ENCODE results near the gene PIEZO2.

Gene PIEZO2

DNA sequence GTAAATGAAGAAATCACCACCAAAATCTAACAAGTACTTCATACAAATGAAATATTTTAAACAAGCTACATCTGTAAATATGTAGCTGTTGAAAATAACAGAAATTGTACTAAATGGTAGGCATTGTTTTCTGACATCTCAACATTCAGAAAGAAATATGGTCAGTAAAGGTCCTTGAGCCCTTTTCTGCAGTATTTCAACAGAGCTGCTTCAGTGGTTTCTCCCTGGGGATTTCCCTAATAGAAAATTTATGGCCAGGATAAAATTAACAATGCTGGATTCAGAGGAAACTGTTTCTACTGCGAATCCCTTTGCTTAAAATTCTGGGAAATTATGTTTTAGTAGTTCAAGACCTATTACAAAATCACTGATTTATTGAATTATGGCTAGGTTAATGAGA is 256.6 kb downstream of the PIEZO2 start:
- Histone ChIP-seq H3K9me3 (no peaks in the 10 kb centered on the region), H3K27me3 (no peaks in the 10 kb centered on the region), H3K36me3 (no peaks in the 10 kb centered on the region), H3K4me1 (no peaks in the 10 kb centered on the region), H3K4me3 (ENCODE audit: low read depth, low read length) (no peak overlapping the region)
- no peak for DNase-seq
- TF ChIP-seq, protein P1, sequence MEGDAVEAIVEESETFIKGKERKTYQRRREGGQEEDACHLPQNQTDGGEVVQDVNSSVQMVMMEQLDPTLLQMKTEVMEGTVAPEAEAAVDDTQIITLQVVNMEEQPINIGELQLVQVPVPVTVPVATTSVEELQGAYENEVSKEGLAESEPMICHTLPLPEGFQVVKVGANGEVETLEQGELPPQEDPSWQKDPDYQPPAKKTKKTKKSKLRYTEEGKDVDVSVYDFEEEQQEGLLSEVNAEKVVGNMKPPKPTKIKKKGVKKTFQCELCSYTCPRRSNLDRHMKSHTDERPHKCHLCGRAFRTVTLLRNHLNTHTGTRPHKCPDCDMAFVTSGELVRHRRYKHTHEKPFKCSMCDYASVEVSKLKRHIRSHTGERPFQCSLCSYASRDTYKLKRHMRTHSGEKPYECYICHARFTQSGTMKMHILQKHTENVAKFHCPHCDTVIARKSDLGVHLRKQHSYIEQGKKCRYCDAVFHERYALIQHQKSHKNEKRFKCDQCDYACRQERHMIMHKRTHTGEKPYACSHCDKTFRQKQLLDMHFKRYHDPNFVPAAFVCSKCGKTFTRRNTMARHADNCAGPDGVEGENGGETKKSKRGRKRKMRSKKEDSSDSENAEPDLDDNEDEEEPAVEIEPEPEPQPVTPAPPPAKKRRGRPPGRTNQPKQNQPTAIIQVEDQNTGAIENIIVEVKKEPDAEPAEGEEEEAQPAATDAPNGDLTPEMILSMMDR (IDR thresholded peaks at IDR 0.05; ENCODE audit: low read depth, low read length): no peak

DNA sequence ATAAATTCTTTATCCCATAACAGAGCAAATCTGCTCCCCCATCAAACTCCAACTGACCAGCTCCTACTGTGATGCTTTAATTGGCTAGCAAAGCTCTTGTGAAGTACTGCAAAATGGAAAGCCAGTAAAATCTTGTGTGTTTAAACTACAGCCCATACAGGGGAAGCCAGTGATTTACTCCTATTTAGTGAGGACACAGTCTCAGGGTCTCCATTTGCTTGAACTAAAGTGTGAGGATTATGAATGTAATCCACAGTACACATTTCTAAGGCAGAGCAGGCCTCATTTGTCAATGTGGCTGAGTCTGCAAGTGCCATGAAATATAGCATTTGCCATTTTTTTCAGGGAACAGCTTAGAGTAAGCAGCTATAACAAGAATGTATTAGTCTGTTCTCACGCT is 259.3 kb downstream of the PIEZO2 start:
- TF ChIP-seq, protein P1 (IDR thresholded peaks at IDR 0.05; ENCODE audit: low read depth, low read length): no peak

DNA sequence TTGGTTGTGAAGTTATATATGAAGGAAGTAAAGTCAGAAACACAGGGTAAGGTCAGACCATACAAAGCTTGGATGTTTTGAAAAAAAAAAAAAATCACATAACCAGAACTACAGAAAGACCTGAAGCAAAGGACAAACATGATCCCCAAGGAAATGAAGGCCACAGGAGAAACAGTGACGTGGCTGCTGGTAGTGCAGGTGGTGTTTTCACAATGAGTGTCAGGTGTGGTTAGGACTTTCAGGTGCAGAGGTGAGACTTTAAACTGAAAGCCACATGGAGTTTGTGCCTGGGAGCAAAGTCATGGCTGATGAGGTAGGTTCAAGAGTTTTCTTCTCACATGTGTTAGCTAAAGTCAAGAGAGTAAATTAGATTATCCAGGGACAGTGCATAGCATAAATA is 270.7 kb downstream of the PIEZO2 start:
- Histone ChIP-seq H3K27me3 (no peaks in the 10 kb centered on the region), H3K9me3 (no peaks in the 10 kb centered on the region), H3K36me3 (no peaks in the 10 kb centered on the region), H3K4me3 (ENCODE audit: low read depth, low read length) (no peak overlapping the region), H3K4me1 (no peaks in the 10 kb centered on the region)
- TF ChIP-seq, protein P1 (IDR thresholded peaks at IDR 0.05; ENCODE audit: low read depth, low read length): no peak
- no peak for DNase-seq

More for the DNA sequence above, 259.3 kb downstream of the PIEZO2 start:
- Histone ChIP-seq H3K27me3 (no peaks in the 10 kb centered on the region), H3K9me3 (no peaks in the 10 kb centered on the region), H3K36me3 (no peaks in the 10 kb centered on the region), H3K4me1 (no peaks in the 10 kb centered on the region), H3K4me3 (ENCODE audit: low read depth, low read length) (no peak overlapping the region)
- DNase-seq: no peak

DNA sequence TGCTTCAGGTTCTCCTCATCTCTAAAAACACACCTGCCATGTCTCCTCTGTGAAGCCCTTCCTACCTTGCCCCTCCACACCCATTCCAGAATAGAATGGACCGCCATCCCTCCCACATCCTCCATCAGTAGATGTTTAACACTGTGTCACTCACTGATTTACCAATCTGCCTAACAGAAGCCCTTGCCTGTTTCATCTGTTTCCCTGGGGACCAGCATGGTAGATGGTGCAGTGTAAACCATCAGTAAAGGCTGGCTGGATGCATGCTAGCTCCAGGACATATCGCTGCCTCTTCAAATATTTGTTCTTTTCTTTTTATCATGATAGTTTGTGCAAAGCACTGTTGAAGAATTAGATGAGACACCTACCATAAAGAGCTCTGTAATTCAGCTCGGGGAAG is 271.4 kb downstream of the PIEZO2 start:
- Histone ChIP-seq H3K4me1 (no peaks in the 10 kb centered on the region), H3K27me3 (no peaks in the 10 kb centered on the region), H3K4me3 (ENCODE audit: low read depth, low read length) (no peak overlapping the region), H3K9me3 (no peaks in the 10 kb centered on the region), H3K36me3 (no peaks in the 10 kb centered on the region)
- TF ChIP-seq, protein P1 (IDR thresholded peaks at IDR 0.05; ENCODE audit: low read depth, low read length): no peak
- peak; percentile 11 for DNase-seq

DNA sequence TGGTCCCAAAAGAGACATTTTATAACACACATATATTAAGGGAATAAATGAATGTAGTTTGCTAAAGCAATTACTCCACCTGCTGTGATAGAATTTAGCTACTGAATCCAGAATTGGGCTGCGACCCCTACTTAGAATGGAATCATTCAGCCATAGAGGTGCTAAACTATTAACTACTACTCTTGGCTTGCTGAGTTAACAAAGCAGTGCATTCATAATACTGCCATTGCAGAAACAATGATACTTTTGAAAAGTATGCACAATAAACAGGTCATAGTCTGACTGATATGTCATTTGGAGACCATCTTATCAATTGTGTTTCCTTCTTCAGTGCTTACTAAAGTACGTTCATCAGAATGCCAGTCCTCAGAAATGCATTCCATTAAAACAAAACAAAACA is 273.6 kb downstream of the PIEZO2 start:
- TF ChIP-seq, protein P1 (IDR thresholded peaks at IDR 0.05; ENCODE audit: low read depth, low read length): no peak
- Histone ChIP-seq H3K4me1 (no peaks in the 10 kb centered on the region), H3K4me3 (ENCODE audit: low read depth, low read length) (no peak overlapping the region), H3K27me3 (no peaks in the 10 kb centered on the region), H3K36me3 (no peaks in the 10 kb centered on the region), H3K9me3 (no peaks in the 10 kb centered on the region)
- no peak for DNase-seq

DNA sequence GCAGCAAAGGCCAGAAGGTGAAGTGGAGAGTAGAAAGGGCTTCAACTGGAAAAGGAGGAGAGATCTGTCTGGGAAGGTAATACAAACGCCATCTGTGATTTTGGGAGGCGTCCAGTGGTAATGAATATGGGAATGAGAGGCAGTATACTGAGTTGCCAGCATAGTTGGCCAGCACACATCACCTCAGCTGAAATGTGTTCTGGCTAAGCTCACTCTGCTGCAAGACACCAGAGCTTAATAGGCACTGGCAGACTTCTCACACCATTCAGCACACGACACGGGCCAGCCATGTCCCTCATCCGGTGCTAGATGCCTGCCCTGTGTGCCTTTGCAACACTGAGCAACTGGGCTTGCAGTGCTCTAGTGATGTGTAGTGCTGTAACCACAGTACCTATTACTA is 277.1 kb downstream of the PIEZO2 start:
- no peak for DNase-seq
- Histone ChIP-seq H3K4me1 (no peaks in the 10 kb centered on the region), H3K4me3 (ENCODE audit: low read depth, low read length) (no peak overlapping the region), H3K9me3 (no peaks in the 10 kb centered on the region), H3K36me3 (no peaks in the 10 kb centered on the region), H3K27me3 (no peaks in the 10 kb centered on the region)
- TF ChIP-seq, protein P1 (IDR thresholded peaks at IDR 0.05; ENCODE audit: low read depth, low read length): no peak
